Spleen (tissue), 11 donors: ENCODE measurements around the gene GYG1. TPM values are rescaled to one million over a fixed set of nuclear protein-coding genes. Genes with fewer than 3 reads are reported as not detected.

Source experiments
- DNase-seq: peaks from one replicate; pipeline ENCODE4 v3.0.0-alpha.2; 2020
- H3K27ac ChIP-seq, 8 donors: fragments of 200-600 bp; sonication (generic) in 7 of 8; 1 replicate in 4 of 8; 2 replicates in 4 of 8; pipeline versions ENCODE4 v1.5.0 to v1.8.0; 2016 to 2021; ENCODE audit warnings: inconsistent platforms in 4 of 8, mild to moderate bottlenecking in 4 of 8, moderate library complexity in 1 of 8
- H3K27me3 ChIP-seq, 7 donors: fragments of 200-600 bp; sonication (generic) in 6 of 7; replicated peaks in 1 of 7; 1 replicate in 4 of 7; 2 replicates in 3 of 7; pipeline versions ENCODE4 v1.5.0 to v1.8.0; 2016 to 2021; ENCODE audit warnings: inconsistent platforms in 3 of 7, mild to moderate bottlenecking in 1 of 7
- H3K36me3 ChIP-seq, 6 donors: fragments of 200-600 bp; sonication (generic) in 5 of 6; 1 replicate in 4 of 6; 2 replicates in 2 of 6; pipeline versions ENCODE4 v1.5.0 to v1.8.0; 2016 to 2021; ENCODE audit warnings: inconsistent platforms in 2 of 6
- H3K4me1 ChIP-seq, 6 donors: fragments of 200-600 bp; sonication (generic) in 5 of 6; 1 replicate in 3 of 6; 2 replicates in 3 of 6; pipeline versions ENCODE4 v1.5.0 to v1.8.0; 2016 to 2021; ENCODE audit warnings: inconsistent platforms in 3 of 6
- H3K4me3 ChIP-seq, 8 donors: fragments of 200-600 bp; sonication (generic) in 7 of 8; 1 replicate in 4 of 8; 2 replicates in 4 of 8; pipeline versions ENCODE4 v1.5.0 to v1.8.0; 2016 to 2021; ENCODE audit warnings: inconsistent platforms in 4 of 8, mild to moderate bottlenecking in 4 of 8, moderate library complexity in 2 of 8
- H3K9me3 ChIP-seq, 8 donors: fragments of 200-600 bp; sonication (generic) in 7 of 8; 1 replicate in 4 of 8; 2 replicates in 4 of 8; pipeline versions ENCODE4 v1.5.0 to v1.8.0; 2016 to 2021; ENCODE audit warnings: inconsistent platforms in 4 of 8
- POLR2A ChIP-seq, 3 donors: fragments of 450-650 bp; IDR thresholded peaks; one replicate each; pipeline ENCODE4 v1.5.1; 2017; ENCODE audit warnings: antibody characterized with exemption in 3 of 3, mild to moderate bottlenecking in 1 of 3
- POLR2AphosphoS5 ChIP-seq, 3 donors: sonication (generic); formaldehyde crosslinking; IDR thresholded peaks; one replicate each; pipeline ENCODE4 v1.5.1; 2017; ENCODE audit warnings: antibody characterized with exemption in 3 of 3
- WGBS, 5 donors: extraction: QIAGEN DNeasy Blood & Tissue Kit in 3 of 5; methylation state at CpG; one replicate each; pipeline versions ENCODE4 v1.1.5 to v1.1.7; 2013 to 2018; 5-methylcytosine and 5-hydroxymethylcytosine counted together
- intact Hi-C: fragments of 100-400 bp; cut with DNase I; formaldehyde crosslinking; loops from one replicate; pipeline ENCODE4 v1.15.0; 2023; ENCODE audit warnings: low total_unique reads
- polyA plus RNA-seq, 3 donors: library from polyadenylated mRNA; stranded (reverse); fragments of 200-250 nt; gene quantifications; one replicate each; pipeline ENCODE4 v1.2.1, GENCODE V29; 2013
- total RNA-seq, 7 donors: library from RNA; depleted of rRNA in 3 of 7; stranded (reverse); fragments of >200 nt in 3 of 7; fragmentation: NEBNext Ultra II Directional in 4 of 7; extraction: Animal tissue kit (Norgen Biotek cat#: 25700) in 4 of 7; gene quantifications; one replicate each; pipeline versions ENCODE4 v1.1.0 to v1.2.1, GENCODE V29; 2016 to 2021
- TF ChIP-seq, protein P1 (sequence below), 11 experiments: fragments of 200-600 bp in 7 of 11; fragments of 450-650 bp in 4 of 11; sonication (generic) in 4 of 11; IDR thresholded peaks in 8 of 11; conservative IDR thresholded peaks in 3 of 11; 1 replicate in 7 of 11; 2 replicates in 4 of 11; pipeline versions ENCODE4 v1.4.0 to v1.8.0; 2016 to 2021; ENCODE audit warnings: antibody characterized with exemption in 11 of 11, inconsistent platforms in 4 of 11, mild to moderate bottlenecking in 1 of 11
- donor health status: healthy with polysubstance abuse.
- donor health status: DM: no; HTN: no; CAD: no; lungs with moderate emphysema.
- donor health status: DM: no; HTN: no; CAD: no.
- donor health status: Bipolar disorder and iron deficiency.
- donor health status: healthy.
- donor health status: DM: no; HTN: no; CAD: no.
- donor health status: DM: yes; HTN: yes; CAD: no.

Gene GYG1
- total and polyA plus RNA-seq, 10 donors: 21.4 to 117 (median 54.8) TPM

DNA sequence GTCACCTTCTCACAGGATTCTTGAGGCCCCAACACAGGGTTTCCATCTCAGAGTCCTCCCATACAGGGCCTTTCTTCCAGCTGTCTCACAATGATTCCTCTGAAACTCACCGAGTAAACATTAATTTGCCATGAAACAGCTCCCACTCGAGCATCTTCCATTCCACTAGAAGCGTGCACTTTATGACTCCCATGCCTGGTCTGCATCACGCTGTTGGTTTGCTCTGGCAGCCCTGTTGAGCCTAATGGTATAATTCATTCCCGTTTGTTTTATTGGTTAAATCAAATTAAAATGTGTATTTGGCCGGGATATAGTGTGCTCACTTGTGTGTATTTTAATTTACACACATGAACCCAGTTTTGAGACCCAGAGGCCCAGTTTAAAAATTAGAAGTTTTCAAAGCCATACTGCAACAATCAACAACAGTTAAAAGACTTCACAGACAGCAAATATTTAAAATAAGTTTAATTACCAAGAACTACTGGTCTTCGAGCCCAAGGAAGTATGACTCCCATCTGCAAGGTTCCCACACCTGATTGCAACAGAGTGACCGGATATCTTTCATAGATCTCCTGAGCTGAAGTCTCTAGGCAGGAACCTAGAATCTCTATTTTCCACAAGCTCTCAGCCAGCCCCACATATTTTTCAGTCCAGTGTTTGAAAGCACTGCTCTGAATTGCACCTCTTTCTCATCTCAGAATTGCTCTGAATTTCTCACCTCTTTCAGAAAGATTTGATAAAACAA lies 42.3 kb upstream of the GYG1 start:
- Histone ChIP-seq H3K27me3 (no peaks in the 10 kb centered on the region), H3K36me3 (no peaks in the 10 kb centered on the region), H3K9me3 (no peaks in the 10 kb centered on the region), H3K4me3 (no peak overlapping the region), H3K4me1 (no peaks in the 10 kb centered on the region), H3K27ac (no peak overlapping the region)
- intact Hi-C loops: loop anchor here (5.0 to 10.0 kb wide), 2 partner anchors 87 to 574 kb away; no protein-coding TSS in a partner anchor
- 82 to 94% (median 85%) methylated on average over 8 of the region's 8 CpGs for WGBS, 5 donors
- TF ChIP-seq, protein P1, sequence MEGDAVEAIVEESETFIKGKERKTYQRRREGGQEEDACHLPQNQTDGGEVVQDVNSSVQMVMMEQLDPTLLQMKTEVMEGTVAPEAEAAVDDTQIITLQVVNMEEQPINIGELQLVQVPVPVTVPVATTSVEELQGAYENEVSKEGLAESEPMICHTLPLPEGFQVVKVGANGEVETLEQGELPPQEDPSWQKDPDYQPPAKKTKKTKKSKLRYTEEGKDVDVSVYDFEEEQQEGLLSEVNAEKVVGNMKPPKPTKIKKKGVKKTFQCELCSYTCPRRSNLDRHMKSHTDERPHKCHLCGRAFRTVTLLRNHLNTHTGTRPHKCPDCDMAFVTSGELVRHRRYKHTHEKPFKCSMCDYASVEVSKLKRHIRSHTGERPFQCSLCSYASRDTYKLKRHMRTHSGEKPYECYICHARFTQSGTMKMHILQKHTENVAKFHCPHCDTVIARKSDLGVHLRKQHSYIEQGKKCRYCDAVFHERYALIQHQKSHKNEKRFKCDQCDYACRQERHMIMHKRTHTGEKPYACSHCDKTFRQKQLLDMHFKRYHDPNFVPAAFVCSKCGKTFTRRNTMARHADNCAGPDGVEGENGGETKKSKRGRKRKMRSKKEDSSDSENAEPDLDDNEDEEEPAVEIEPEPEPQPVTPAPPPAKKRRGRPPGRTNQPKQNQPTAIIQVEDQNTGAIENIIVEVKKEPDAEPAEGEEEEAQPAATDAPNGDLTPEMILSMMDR (IDR thresholded peaks at IDR 0.05 in 8 of 11, conservative IDR thresholded peaks at IDR 0.05 in 3 of 11): no peak
- no peak for TF ChIP-seq POLR2A (IDR thresholded peaks at IDR 0.05)
- no peak for TF ChIP-seq POLR2AphosphoS5 (IDR thresholded peaks at IDR 0.05)
- no peak for DNase-seq

DNA sequence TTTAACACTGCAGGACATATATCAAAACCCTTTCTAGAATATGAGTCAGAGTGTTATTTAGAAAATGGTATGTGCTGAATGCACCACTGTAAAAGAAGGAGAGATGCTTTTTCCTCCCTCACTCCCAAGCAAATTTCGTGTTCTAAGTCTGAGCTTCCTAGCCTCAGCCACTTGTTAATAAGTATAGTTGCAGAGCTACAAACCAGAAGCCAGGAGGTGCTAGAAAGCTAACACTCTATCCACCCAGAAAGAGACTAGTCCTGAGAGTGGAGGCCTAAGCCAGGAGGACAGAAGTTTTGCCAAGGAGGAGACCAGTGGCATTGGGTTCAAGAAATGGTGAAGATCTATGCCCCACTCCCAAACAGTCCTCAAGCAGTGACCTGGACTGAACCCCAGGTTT lies 40.5 kb upstream of the GYG1 start:
- no peaks in the 10 kb centered on the region for H3K27me3 ChIP-seq
- DNase-seq: no peak
- H3K4me1 ChIP-seq: no peaks in the 10 kb centered on the region
- intact Hi-C loops: loop anchor here (10.0 kb wide), 1 partner anchor 164 kb away; no protein-coding TSS in a partner anchor
- H3K4me3 ChIP-seq: no peak overlapping the region
- WGBS, 5 donors: 50 to 79% (median 70%) methylated on average over 1 of the region's 1 CpG
- no peak overlapping the region for H3K27ac ChIP-seq
- H3K9me3 ChIP-seq: no peaks in the 10 kb centered on the region
- TF ChIP-seq POLR2AphosphoS5 (IDR thresholded peaks at IDR 0.05): no peak
- TF ChIP-seq, protein P1 (IDR thresholded peaks at IDR 0.05 in 8 of 11, conservative IDR thresholded peaks at IDR 0.05 in 3 of 11): no peak
- TF ChIP-seq POLR2A (IDR thresholded peaks at IDR 0.05): no peak
- H3K36me3 ChIP-seq: no peaks in the 10 kb centered on the region

DNA sequence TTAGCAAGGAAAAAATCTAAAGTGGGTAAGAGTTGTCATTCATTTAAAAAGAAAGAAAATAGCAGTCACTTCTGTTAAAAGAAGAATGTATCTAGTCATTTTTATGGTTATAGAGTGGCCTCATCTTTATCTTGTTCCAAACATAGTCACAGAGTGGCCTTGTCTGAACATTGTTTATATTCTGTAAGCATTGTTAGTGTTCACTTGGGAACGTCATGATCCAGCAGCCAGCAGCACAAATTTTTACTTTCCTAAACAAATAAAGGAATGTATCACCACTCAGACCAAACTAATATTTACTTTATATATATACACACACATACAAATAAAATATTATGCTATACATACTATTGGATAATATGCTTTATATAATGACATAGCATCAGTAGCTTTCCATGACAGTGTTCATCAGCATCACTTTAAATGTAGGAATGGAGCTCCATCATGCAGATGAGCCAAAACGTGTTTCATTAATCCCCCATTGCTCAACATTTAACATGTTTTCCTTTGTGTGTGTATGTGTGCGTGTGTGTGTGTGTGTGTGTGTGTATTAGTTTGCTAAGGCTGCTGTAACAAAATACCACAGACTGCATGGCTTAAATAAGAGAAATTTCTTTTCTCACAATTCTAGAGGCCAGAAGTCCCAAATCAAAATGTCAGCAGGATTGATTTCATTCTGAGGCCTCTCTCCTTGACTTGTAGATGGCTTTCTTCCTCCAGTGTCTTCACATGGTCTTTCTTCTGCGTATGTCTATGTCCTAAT lies 39.6 kb upstream of the GYG1 start:
- no peak overlapping the region for H3K4me3 ChIP-seq
- TF ChIP-seq POLR2A (IDR thresholded peaks at IDR 0.05) (no peak), POLR2AphosphoS5 (IDR thresholded peaks at IDR 0.05) (no peak)
- TF ChIP-seq, protein P1 (IDR thresholded peaks at IDR 0.05 in 8 of 11, conservative IDR thresholded peaks at IDR 0.05 in 3 of 11): no peak
- intact Hi-C loops: loop anchor here (10.0 kb wide), 1 partner anchor 163 kb away; no protein-coding TSS in a partner anchor
- no peak overlapping the region for H3K27ac ChIP-seq
- peaks cover 0 to 3% (median 0%) of the 10 kb centered on the region in 6 donors for H3K4me1 ChIP-seq
- no peaks in the 10 kb centered on the region for H3K36me3 ChIP-seq
- H3K9me3 ChIP-seq: no peaks in the 10 kb centered on the region
- DNase-seq: no peak
- WGBS, 5 donors: 69 to 80% (median 72%) methylated on average over 4 of the region's 4 CpGs
- no peaks in the 10 kb centered on the region for H3K27me3 ChIP-seq

DNA sequence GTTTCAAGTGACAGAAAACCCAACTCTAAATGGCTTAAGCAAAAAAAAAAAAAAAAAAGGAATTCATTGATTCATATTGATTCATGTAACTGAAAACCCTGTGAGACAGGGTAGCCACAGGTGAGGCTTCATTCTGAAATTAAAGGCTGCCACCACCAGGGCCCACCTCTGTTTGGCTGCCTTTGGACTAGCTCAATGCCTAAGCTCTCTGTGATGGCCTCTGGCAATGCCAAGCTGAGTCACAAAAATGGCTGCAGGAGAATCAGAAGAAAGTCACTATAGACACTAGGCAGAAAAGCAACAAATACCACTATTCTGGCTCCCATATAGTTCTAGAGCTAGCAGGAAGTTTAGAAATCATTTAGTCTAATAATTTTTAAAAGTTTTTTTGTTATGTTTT lies 38.2 kb upstream of the GYG1 start:
- Histone ChIP-seq H3K36me3 (no peaks in the 10 kb centered on the region), H3K27ac (no peak overlapping the region), H3K27me3 (no peaks in the 10 kb centered on the region), H3K4me3 (no peak overlapping the region), H3K4me1 (peaks cover 0 to 16% (median 0%) of the 10 kb centered on the region in 6 donors), H3K9me3 (no peaks in the 10 kb centered on the region)
- TF ChIP-seq, protein P1 (IDR thresholded peaks at IDR 0.05 in 8 of 11, conservative IDR thresholded peaks at IDR 0.05 in 3 of 11): no peak
- TF ChIP-seq POLR2AphosphoS5 (IDR thresholded peaks at IDR 0.05): no peak
- no peak for TF ChIP-seq POLR2A (IDR thresholded peaks at IDR 0.05)
- no peak for DNase-seq
- intact Hi-C loops: loop anchor here (10.0 kb wide), 1 partner anchor 162 kb away; no protein-coding TSS in a partner anchor
